Peyer's patch (tissue), 4 donors: ENCODE data around the gene AKAP11. TPM values are rescaled to one million over a fixed set of nuclear protein-coding genes. Genes with fewer than 3 reads are reported as not detected.

ENCODE experiments used
- DNase-seq, 3 donors: peaks; one replicate each; pipeline ENCODE4 v3.0.0-alpha.2; 2017 to 2019
- H3K27ac ChIP-seq, 4 donors: fragments of 200-600 bp; sonication (generic); one replicate each; pipeline ENCODE4 v1.5.1; 2016 to 2019
- H3K27me3 ChIP-seq, 2 donors: fragments of 200-600 bp; sonication (generic); one replicate each; pipeline ENCODE4 v1.5.1; 2019
- H3K36me3 ChIP-seq, 3 donors: fragments of 200-600 bp; sonication (generic); one replicate each; pipeline ENCODE4 v1.5.1; 2016 to 2019
- H3K4me1 ChIP-seq, 4 donors: fragments of 200-600 bp; sonication (generic); one replicate each; pipeline ENCODE4 v1.5.1; 2016 to 2019
- H3K4me3 ChIP-seq, 4 donors: fragments of 200-600 bp; sonication (generic); 1 replicate in 3 of 4; 2 replicates in 1 of 4; pipeline ENCODE4 v1.5.1; 2016 to 2019; ENCODE audit warnings: mild to moderate bottlenecking in 1 of 4
- H3K9me3 ChIP-seq, 4 donors: fragments of 200-600 bp; sonication (generic); one replicate each; pipeline ENCODE4 v1.5.1; 2016 to 2019; ENCODE audit warnings: mild to moderate bottlenecking in 1 of 4
- CTCF ChIP-seq, 6 experiments: fragments of 450-650 bp in 4 of 6; fragments of 200-600 bp in 2 of 6; sonication (generic) in 1 of 6; IDR thresholded peaks; one replicate each; pipeline ENCODE4 v1.5.1; 2017 to 2019; ENCODE audit warnings: antibody characterized with exemption in 6 of 6, mild to moderate bottlenecking in 3 of 6, moderate library complexity in 1 of 6
- POLR2A ChIP-seq, 2 donors: fragments of 450-650 bp; IDR thresholded peaks; one replicate each; pipeline ENCODE4 v1.5.1; 2017; ENCODE audit warnings: antibody characterized with exemption in 2 of 2, mild to moderate bottlenecking in 2 of 2, moderate library complexity in 2 of 2
- total RNA-seq, 4 donors: library from RNA; depleted of rRNA; stranded (reverse); fragments of >200 nt; gene quantifications; one replicate each; pipeline ENCODE4 v1.1.0, GENCODE V29; 2016

The AKAP11 gene
- total RNA-seq, 4 donors from 2014 or later: 16.5 to 38.8 (median 22.2) TPM

GRCh38 chr13:42255886-42256285, 16.1 kb upstream of the AKAP11 start:
- Histone ChIP-seq H3K36me3 (no peaks in the 10 kb centered on the region), H3K27me3 (no peaks in the 10 kb centered on the region), H3K27ac (no peak overlapping the region), H3K4me1 (no peaks in the 10 kb centered on the region), H3K9me3 (no peaks in the 10 kb centered on the region), H3K4me3 (no peak overlapping the region)
- TF ChIP-seq POLR2A (IDR thresholded peaks at IDR 0.05) (no peak), CTCF (IDR thresholded peaks at IDR 0.05) (no peak)
- DNase-seq: no peak

DNA sequence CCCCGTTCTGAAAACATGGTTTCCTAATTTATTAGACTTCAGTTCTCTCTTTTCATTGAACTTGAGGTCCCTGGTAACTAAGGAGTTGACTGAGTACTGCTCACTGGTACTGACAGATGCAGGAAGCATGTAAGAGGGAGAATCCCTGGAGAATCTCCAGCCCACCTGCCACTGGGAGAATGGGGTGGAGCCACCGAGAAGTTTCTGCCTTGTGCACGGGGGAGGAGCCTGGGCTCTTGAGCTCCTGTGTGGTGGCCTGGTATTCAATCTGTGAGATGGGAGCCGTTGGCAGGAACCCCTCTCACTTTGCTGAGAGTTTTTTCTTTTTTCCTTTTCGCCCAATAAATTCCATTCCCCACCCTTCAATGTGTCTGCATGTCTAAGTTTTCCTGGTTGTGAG, 13.2 kb upstream of the AKAP11 start:
- Histone ChIP-seq H3K4me1 (no peaks in the 10 kb centered on the region), H3K27ac (no peak overlapping the region), H3K27me3 (no peaks in the 10 kb centered on the region), H3K9me3 (no peaks in the 10 kb centered on the region), H3K36me3 (no peaks in the 10 kb centered on the region), H3K4me3 (no peak overlapping the region)
- TF ChIP-seq CTCF (IDR thresholded peaks at IDR 0.05) (no peak), POLR2A (IDR thresholded peaks at IDR 0.05) (no peak)
- no peak for DNase-seq

GRCh38 chr13:42259515-42259914, 12.4 kb upstream of the AKAP11 start:
- Histone ChIP-seq H3K27me3 (no peaks in the 10 kb centered on the region), H3K4me1 (no peaks in the 10 kb centered on the region), H3K27ac (no peak overlapping the region), H3K4me3 (no peak overlapping the region), H3K36me3 (no peaks in the 10 kb centered on the region), H3K9me3 (no peaks in the 10 kb centered on the region)
- no peak for TF ChIP-seq CTCF (IDR thresholded peaks at IDR 0.05)
- no peak for TF ChIP-seq POLR2A (IDR thresholded peaks at IDR 0.05)
- DNase-seq: no peak

DNA sequence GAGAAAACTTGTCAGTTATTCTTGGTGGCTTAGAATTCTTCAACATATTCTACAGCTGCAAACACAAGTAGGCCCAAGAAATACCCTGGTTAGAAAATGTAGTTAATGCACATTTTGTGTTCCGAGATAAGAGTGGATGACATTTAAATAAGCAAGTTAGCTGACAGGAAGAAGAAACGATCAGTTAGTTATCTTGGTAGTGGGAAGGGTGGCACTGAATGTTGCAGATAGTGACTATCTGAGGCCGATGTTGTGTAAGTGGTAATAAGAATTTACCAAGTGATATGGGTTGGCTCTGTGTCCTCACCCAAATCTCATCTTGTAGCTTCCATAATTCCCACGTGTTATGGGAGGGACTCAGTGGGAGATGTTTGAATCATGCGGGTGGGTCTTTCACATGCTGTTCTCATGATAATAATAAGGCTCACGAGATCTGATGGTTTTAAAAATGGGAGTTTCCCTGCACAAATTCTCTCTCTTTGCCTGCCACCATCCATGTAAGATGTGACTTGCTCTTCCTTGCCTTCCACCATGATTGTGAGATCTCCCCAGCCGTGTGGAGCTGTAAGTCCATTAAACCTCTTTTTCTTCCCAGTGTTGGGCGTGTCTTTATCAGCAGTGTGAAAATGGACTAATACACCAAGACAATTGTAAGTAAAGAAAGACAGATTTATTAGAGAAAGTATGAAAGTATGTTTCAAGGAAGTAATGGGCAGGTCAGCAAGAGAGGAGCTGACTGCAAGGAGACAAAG, 10.9 kb upstream of the AKAP11 start:
- no peaks in the 10 kb centered on the region for H3K4me1 ChIP-seq
- no peaks in the 10 kb centered on the region for H3K9me3 ChIP-seq
- no peaks in the 10 kb centered on the region for H3K36me3 ChIP-seq
- no peak for DNase-seq
- TF ChIP-seq POLR2A (IDR thresholded peaks at IDR 0.05): no peak
- no peak for TF ChIP-seq CTCF (IDR thresholded peaks at IDR 0.05)
- H3K27me3 ChIP-seq: no peaks in the 10 kb centered on the region
- H3K4me3 ChIP-seq: no peak overlapping the region
- H3K27ac ChIP-seq: no peak overlapping the region

- TF ChIP-seq POLR2A (IDR thresholded peaks at IDR 0.05): no peak
- no peak for TF ChIP-seq CTCF (IDR thresholded peaks at IDR 0.05)
- Histone ChIP-seq H3K36me3 (no peaks in the 10 kb centered on the region), H3K9me3 (no peaks in the 10 kb centered on the region), H3K4me1 (no peaks in the 10 kb centered on the region), H3K4me3 (no peak overlapping the region), H3K27ac (no peak overlapping the region), H3K27me3 (no peaks in the 10 kb centered on the region)
- DNase-seq: no peak
Observed at GRCh38 chr13:42266473-42266872, 5.5 kb upstream of the AKAP11 start.
